LNCaP clone FGC (cell line): ENCODE data around the gene HSD3B7.
"Not testable (repeated sequence)": the region's sequence is repeated elsewhere in the genome, so short reads cannot be mapped to it uniquely, and the experiment has no call there.

Experiments used
- DNase-seq: peaks from one replicate; pipeline ENCODE4 v3.0.0-alpha.2; 2011; ENCODE audit warnings: low read depth
- H3K4me3 ChIP-seq: 2 replicates; pipeline ENCODE4 v1.5.1; 2011; ENCODE audit warnings: mild to moderate bottlenecking, low read depth, low read length, control low read depth
- CTCF ChIP-seq: IDR thresholded peaks from 2 replicates; pipeline ENCODE4 v1.5.1; 2012; ENCODE audit warnings: mild to moderate bottlenecking; ENCODE audit not compliant: control insufficient read depth, insufficient read depth; ENCODE audit errors: extremely low read depth

The HSD3B7 gene

DNA sequence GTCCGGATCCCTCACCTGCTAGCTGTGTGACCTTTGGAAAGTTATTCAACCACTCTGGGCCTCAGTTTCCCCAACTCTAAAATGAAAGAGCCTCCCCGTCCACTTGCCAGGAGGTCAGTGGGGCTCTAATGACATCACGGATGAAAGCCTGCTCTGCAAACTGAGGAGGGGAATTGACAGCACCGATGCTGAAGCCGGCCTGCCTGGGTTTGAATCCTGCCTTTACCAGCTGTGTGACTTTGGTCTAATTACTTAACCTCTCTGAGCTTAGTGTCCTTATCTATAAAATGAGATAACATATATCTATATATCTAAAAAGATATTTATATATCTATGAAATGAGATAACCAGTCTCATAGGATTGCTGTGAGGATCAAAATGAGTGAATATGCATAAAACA is 23.5 kb downstream of the HSD3B7 start:
- DNase-seq: no peak
- no peak for TF ChIP-seq CTCF
- no peak overlapping the region for H3K4me3 ChIP-seq

DNA sequence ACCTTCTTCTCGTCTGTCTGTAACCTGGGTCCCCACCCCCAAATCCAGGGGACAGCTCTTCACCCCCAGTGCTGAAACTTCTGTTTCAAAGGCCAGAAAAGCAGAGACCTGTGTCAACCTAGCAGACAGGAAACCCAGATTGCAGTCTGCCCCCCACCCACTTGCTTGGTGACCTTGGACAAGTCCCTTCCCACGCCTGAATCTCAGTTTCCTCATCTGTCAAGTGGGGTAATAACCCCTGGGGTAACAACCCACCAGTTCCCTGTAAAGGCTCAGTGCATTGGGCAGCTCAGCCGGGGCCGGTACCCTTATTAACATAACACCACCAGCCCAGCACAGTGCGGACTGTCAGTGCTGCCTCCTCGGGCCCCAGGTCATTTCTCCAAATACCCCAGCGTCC is 24.1 kb downstream of the HSD3B7 start:
- TF ChIP-seq CTCF: no peak
- DNase-seq: no peak
- H3K4me3 ChIP-seq: no peak overlapping the region

- H3K4me3 ChIP-seq: no peak overlapping the region
- TF ChIP-seq CTCF: no peak
- no peak for DNase-seq
Measured at GRCh38 chr16:31009894-31010584, 25.0 kb downstream of the HSD3B7 start.

DNA sequence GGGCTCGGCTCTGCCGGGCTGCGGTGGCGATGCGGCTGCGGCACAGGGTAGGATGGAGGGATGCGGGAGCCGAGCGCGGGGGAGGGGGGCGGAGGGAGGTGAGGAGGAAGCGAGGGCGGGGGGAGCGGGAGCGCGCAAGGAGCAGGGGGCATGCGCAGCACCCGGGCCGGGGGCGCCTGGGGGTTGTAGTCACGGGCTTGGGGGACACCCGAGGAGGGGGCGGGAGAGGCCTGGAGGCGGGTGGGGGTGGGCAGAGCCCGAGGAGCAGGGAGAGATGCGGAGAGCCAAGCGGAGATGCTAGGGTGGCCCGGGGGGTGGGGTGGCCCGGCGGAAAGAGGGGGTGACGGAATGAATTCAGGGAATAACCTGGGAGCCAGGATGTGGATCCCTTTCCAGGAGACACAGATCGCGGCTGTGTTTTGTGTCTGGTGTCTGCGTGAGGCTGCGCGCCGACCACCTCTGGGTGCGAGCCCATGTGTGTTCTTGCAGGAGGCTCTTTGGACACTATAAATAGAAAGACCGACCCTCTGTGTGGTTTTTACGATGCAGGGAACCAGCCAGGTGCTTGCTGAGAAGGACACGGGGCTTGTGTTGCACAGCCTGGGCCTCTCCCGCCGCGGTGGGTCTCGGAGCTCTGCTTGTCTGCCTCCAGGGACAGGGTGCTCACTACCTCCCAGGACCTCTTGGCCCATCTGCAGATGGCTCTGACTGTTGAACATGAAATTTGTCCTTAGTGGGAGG is 25.7 kb downstream of the HSD3B7 start, which contains the start of gene STX1B:
TSS of gene STX1B (minus strand) at position 54 of the 741 bp plus-strand sequence. CDS start 242 bp downstream, outside the sequence.
- H3K4me3 ChIP-seq: no peak within 1 kb of the TSS
- no peak for DNase-seq
- no peak for TF ChIP-seq CTCF

DNA sequence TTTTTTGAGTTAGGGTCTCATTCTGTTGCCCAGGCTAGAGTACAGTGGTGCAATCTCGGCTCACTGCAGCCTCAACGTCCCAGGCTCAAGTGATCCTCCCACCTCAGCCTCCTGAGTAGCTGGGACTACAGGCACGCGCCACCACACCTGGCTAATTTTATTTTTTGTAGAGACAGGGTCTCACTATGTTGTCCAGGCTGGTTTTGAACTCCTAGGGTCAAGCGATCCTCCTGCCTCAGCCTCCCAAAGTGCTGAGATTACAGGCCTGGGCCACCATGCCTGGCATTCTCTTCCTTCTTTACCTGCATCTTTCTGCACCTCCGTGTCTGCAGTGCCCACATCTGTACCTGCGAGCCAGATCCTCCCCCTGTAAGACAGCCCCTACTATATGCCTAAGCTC is 26.8 kb downstream of the HSD3B7 start:
- DNase-seq, H3K4me3 ChIP-seq: not testable (repeated sequence)

- not testable (repeated sequence) for H3K4me3 ChIP-seq, DNase-seq
Measured at GRCh38 chr16:31013292-31013691, 28.3 kb downstream of the HSD3B7 start.

- H3K4me3 ChIP-seq: no peak overlapping the region
- no peak for TF ChIP-seq CTCF
- no peak for DNase-seq
Measured at GRCh38 chr16:31016018-31016417, 31.0 kb downstream of the HSD3B7 start.

- DNase-seq, H3K4me3 ChIP-seq: not testable (repeated sequence)
Measured at GRCh38 chr16:31017756-31018155, 32.7 kb downstream of the HSD3B7 start.
